ENCODE data around the gene GKN2. TPM values are rescaled to one million over a fixed set of nuclear protein-coding genes. Genes with fewer than 3 reads are reported as not detected.

Gene GKN2
- total RNA-seq, 1 experiment from 2014 or later = not detected

GRCh38 chr2:68931799-68932198 is 20.9 kb downstream of the GKN2 start:
- H3T11ph ChIP-seq (ENCODE audit: low read length) = no peak overlapping the region
- no peak overlapping the region for H4K5ac ChIP-seq (ENCODE audit: insufficient read length, low read depth, low read length)
- H2AFZ ChIP-seq (ENCODE audit: low read length) = no peak overlapping the region
- no peaks in the 10 kb centered on the region for H3K79me1 ChIP-seq (ENCODE audit: insufficient read depth, low read depth, low read length, poor library complexity, severe bottlenecking)
- H2BK5ac ChIP-seq (ENCODE audit: insufficient read length, low read length) = no peak overlapping the region
- no CpG with 5 or more reads among the region's 4 CpGs for WGBS (ENCODE audit: extremely low coverage, insufficient read length, low lambda C conversion rate)
- no peaks in the 10 kb centered on the region for H3K9me3 ChIP-seq (ENCODE audit: control insufficient read depth, low read depth, low read length)
- no peak overlapping the region for H2BK20ac ChIP-seq (ENCODE audit: low read depth, low read length, poor library complexity, severe bottlenecking)
- Mint-ChIP-seq H3K4me3 (no peak overlapping the region), H3K36me3 (ENCODE audit: insufficient read depth in 1 of 3, low read depth in 3 of 3) (no peaks in the 10 kb centered on the region), H3K27me3 (ENCODE audit: low read depth) (peaks cover 5% of the 10 kb centered on the region), H3K27ac (no peak overlapping the region), H3K9me3 (no peaks in the 10 kb centered on the region), H3K4me1 (no peaks in the 10 kb centered on the region)
- H3K23me2 ChIP-seq (ENCODE audit: insufficient read length, low read depth, low read length, poor library complexity, severe bottlenecking) = no peaks in the 10 kb centered on the region
- H3K27me3 ChIP-seq (ENCODE audit: insufficient read depth, low read length) = no peaks in the 10 kb centered on the region
- no peak overlapping the region for H4K91ac ChIP-seq (ENCODE audit: insufficient read length, low read depth, low read length)
- H4K20me1 ChIP-seq (ENCODE audit: control insufficient read depth, insufficient read depth, insufficient read length) = no peaks in the 10 kb centered on the region
- no peak overlapping the region for H3K23ac ChIP-seq (ENCODE audit: insufficient read length, low read depth, low read length)
- H3K14ac ChIP-seq (ENCODE audit: insufficient read depth, low read length) = no peak overlapping the region
- no peak overlapping the region for H3K18ac ChIP-seq (ENCODE audit: insufficient read length, low read depth, low read length)
- no peak overlapping the region for H3K27ac ChIP-seq (ENCODE audit: insufficient read length, low read depth, low read length)
- H2BK15ac ChIP-seq (ENCODE audit: low read depth, low read length) = no peak overlapping the region
- H3K79me2 ChIP-seq (ENCODE audit: insufficient read depth, low read length) = no peaks in the 10 kb centered on the region
- H4K8ac ChIP-seq (replicated peaks; ENCODE audit: insufficient read length, low read depth, low read length) = no peak overlapping the region
- DNase-seq = no peak
- no peak overlapping the region for H3K9ac ChIP-seq (ENCODE audit: extremely low read depth, insufficient read length, low read length)
- H3K4me1 ChIP-seq (ENCODE audit: insufficient read depth, low read length) = no peaks in the 10 kb centered on the region
- H3K4ac ChIP-seq (ENCODE audit: low read depth, low read length) = no peak overlapping the region
- H2BK12ac ChIP-seq (ENCODE audit: insufficient read length, low read depth, low read length) = no peak overlapping the region
- no peak overlapping the region for H2BK120ac ChIP-seq (ENCODE audit: low read depth, low read length, poor library complexity, severe bottlenecking)
- H3K56ac ChIP-seq (ENCODE audit: insufficient read length, low read depth, low read length) = no peak overlapping the region
- H3K4me2 ChIP-seq (ENCODE audit: insufficient read depth, insufficient read length, low read length) = no peak overlapping the region
- no peak for TF ChIP-seq CTCF (conservative IDR thresholded peaks at IDR 0.05)
- no peak overlapping the region for H2AK5ac ChIP-seq (ENCODE audit: insufficient read length, low read length)

Measured in H9 (cell line).